SK-N-SH treated with all-trans-retinoic acid at 6 μM for 48 hours (cell line): ENCODE data around the gene CPOX.

ENCODE experiments used
- ATAC-seq: fragments of 200-7000 bp; cut with Tn5 transposase; 3 replicates; pipeline ENCODE4 v1.9.1; 2020; ENCODE audit warnings: mild to moderate bottlenecking, moderate library complexity
- BACH2 ChIP-seq: fragments of 250-450 bp; sonication (Bioruptor Pico); IDR thresholded peaks from 2 replicates; pipeline ENCODE4 v1.9.0; 2021; ENCODE audit warnings: mild to moderate bottlenecking, borderline replicate concordance
- CSDC2 ChIP-seq: fragments of 250-450 bp; sonication (Bioruptor Pico); IDR thresholded peaks from 2 replicates; pipeline ENCODE4 v1.5.0; 2020; ENCODE audit warnings: mild to moderate bottlenecking, moderate library complexity
- ESRRG ChIP-seq: fragments of 250-450 bp; sonication (Bioruptor Pico); IDR thresholded peaks from 2 replicates; pipeline ENCODE4 v1.6.1; 2021; ENCODE audit warnings: mild to moderate bottlenecking
- GLIS3 ChIP-seq: fragments of 250-450 bp; sonication (Bioruptor Pico); IDR thresholded peaks from 2 replicates; pipeline ENCODE4 v1.5.0; 2020; ENCODE audit warnings: mild to moderate bottlenecking, moderate library complexity
- ISL1 ChIP-seq: fragments of 250-450 bp; sonication (Bioruptor Pico); IDR thresholded peaks from 2 replicates; pipeline ENCODE4 v2.1.2; 2022; ENCODE audit warnings: mild to moderate bottlenecking, moderate library complexity
- OSR1 ChIP-seq: fragments of 250-450 bp; sonication (Bioruptor Pico); IDR thresholded peaks from 2 replicates; pipeline ENCODE4 v1.8.0; 2022; ENCODE audit warnings: moderate library complexity, mild to moderate bottlenecking, inconsistent platforms
- PATZ1 ChIP-seq: fragments of 250-450 bp; sonication (Bioruptor Pico); IDR thresholded peaks from 2 replicates; pipeline ENCODE4 v1.8.0; 2020; ENCODE audit warnings: mild to moderate bottlenecking, moderate library complexity, borderline replicate concordance
- PPARA ChIP-seq: fragments of 250-450 bp; sonication (Bioruptor Pico); IDR thresholded peaks from 2 replicates; pipeline ENCODE4 v1.5.0; 2020; ENCODE audit warnings: mild to moderate bottlenecking, borderline replicate concordance
- RARB ChIP-seq: fragments of 250-450 bp; sonication (Bioruptor Pico); IDR thresholded peaks from 2 replicates; pipeline ENCODE4 v1.8.0; 2021; ENCODE audit warnings: mild to moderate bottlenecking, moderate library complexity
- SNAI2 ChIP-seq: fragments of 250-450 bp; sonication (Bioruptor Pico); IDR thresholded peaks from 2 replicates; pipeline ENCODE4 v1.5.0; 2020; ENCODE audit warnings: mild to moderate bottlenecking, moderate library complexity
- TCF4 ChIP-seq: fragments of 250-450 bp; sonication (Bioruptor Pico); IDR thresholded peaks from 2 replicates; pipeline ENCODE4 v1.8.0; 2021; ENCODE audit warnings: mild to moderate bottlenecking, moderate library complexity, borderline replicate concordance
- TOX ChIP-seq: fragments of 250-450 bp; sonication (Bioruptor Pico); IDR thresholded peaks from 2 replicates; pipeline ENCODE4 v1.8.0; 2021; ENCODE audit warnings: mild to moderate bottlenecking, moderate library complexity, borderline replicate concordance
- TSHZ2 ChIP-seq: fragments of 250-450 bp; sonication (Bioruptor Pico); IDR thresholded peaks from 2 replicates; pipeline ENCODE4 v1.5.0; 2020; ENCODE audit warnings: mild to moderate bottlenecking, moderate library complexity
- ZC3H10 ChIP-seq: fragments of 250-450 bp; sonication (Bioruptor Pico); IDR thresholded peaks from 2 replicates; pipeline ENCODE4 v1.5.1; 2021; ENCODE audit warnings: mild to moderate bottlenecking, moderate library complexity
- ZFP30 ChIP-seq: fragments of 450-650 bp; formaldehyde crosslinking; IDR thresholded peaks from 2 replicates; pipeline ENCODE4 v1.5.0; 2022; ENCODE audit warnings: mild to moderate bottlenecking, moderate library complexity
- ZNF565 ChIP-seq: fragments of 450-650 bp; formaldehyde crosslinking; conservative IDR thresholded peaks from 2 replicates; pipeline ENCODE4 v1.5.0; 2020; ENCODE audit warnings: low read depth, mild to moderate bottlenecking, moderate library complexity
- ZNF70 ChIP-seq: fragments of 450-650 bp; formaldehyde crosslinking; IDR thresholded peaks from 2 replicates; pipeline ENCODE4 v1.5.0; 2020; ENCODE audit warnings: mild to moderate bottlenecking, moderate library complexity
- ZNF8 ChIP-seq: fragments of 450-650 bp; formaldehyde crosslinking; IDR thresholded peaks from 2 replicates; pipeline ENCODE4 v1.5.0; 2020; ENCODE audit warnings: mild to moderate bottlenecking, moderate library complexity
- TF ChIP-seq, protein P1 (sequence below): fragments of 250-450 bp; sonication (Bioruptor Pico); IDR thresholded peaks from 2 replicates; pipeline ENCODE4 v1.8.0; 2021; ENCODE audit warnings: low read depth, mild to moderate bottlenecking, moderate library complexity, borderline replicate concordance
- TF ChIP-seq, protein P2 (sequence below): fragments of 250-450 bp; sonication (Bioruptor Pico); IDR thresholded peaks from 2 replicates; pipeline ENCODE4 v1.5.1; 2020; ENCODE audit warnings: low read depth, mild to moderate bottlenecking, moderate library complexity
- TF ChIP-seq, protein P3 (sequence below): fragments of 250-450 bp; sonication (Bioruptor Pico); IDR thresholded peaks from 2 replicates; pipeline ENCODE4 v1.5.1; 2021; ENCODE audit warnings: mild to moderate bottlenecking, moderate library complexity

The CPOX gene

DNA sequence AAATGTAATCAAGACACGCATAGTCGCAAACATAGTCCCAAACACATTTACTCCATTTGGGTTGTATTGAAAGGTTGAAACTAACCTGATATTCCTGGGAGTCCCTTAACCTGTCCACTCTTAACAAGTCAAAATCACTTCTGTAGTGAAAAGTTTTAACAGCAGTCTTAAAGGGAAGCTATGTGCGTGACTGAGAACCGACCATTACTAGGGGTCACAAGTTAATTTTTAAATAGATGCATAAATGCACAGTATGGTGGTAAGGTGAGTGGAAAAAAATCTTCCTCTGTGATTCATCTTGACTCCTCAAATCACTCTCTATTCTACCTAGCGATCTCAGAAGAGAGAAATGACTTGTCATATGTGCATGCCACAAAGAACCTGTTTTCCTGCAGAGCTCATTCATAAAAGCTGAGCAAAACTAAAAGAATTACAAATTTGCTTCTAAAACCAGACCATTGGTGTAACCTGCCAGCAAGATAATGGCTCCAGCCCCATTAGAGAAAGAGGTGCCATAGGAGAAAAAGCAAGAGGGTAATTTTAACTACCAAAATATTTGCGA is 56.9 kb downstream of the CPOX start:
- no peak for ATAC-seq
- TF ChIP-seq PATZ1 (CRISPR knock-in tag) (no peak), ZNF8 (no peak), ZNF70 (CRISPR knock-in tag) (no peak), ISL1 (CRISPR knock-in tag) (no peak), BACH2 (CRISPR knock-in tag) (no peak), TSHZ2 (CRISPR knock-in tag) (no peak), ZFP30 (CRISPR knock-in tag) (no peak), ESRRG (no peak), ZC3H10 (CRISPR knock-in tag) (no peak), ZNF565 (CRISPR knock-in tag) (no peak), CSDC2 (CRISPR knock-in tag) (no peak), OSR1 (CRISPR knock-in tag) (no peak), SNAI2 (CRISPR knock-in tag) (no peak), PPARA (no peak), RARB (CRISPR knock-in tag) (no peak)
- TF ChIP-seq, protein P1, sequence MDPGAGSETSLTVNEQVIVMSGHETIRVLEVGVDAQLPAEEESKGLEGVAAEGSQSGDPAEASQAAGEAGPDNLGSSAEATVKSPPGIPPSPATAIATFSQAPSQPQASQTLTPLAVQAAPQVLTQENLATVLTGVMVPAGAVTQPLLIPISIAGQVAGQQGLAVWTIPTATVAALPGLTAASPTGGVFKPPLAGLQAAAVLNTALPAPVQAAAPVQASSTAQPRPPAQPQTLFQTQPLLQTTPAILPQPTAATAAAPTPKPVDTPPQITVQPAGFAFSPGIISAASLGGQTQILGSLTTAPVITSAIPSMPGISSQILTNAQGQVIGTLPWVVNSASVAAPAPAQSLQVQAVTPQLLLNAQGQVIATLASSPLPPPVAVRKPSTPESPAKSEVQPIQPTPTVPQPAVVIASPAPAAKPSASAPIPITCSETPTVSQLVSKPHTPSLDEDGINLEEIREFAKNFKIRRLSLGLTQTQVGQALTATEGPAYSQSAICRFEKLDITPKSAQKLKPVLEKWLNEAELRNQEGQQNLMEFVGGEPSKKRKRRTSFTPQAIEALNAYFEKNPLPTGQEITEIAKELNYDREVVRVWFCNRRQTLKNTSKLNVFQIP (CRISPR knock-in tag): no peak
- TF ChIP-seq, protein P2, sequence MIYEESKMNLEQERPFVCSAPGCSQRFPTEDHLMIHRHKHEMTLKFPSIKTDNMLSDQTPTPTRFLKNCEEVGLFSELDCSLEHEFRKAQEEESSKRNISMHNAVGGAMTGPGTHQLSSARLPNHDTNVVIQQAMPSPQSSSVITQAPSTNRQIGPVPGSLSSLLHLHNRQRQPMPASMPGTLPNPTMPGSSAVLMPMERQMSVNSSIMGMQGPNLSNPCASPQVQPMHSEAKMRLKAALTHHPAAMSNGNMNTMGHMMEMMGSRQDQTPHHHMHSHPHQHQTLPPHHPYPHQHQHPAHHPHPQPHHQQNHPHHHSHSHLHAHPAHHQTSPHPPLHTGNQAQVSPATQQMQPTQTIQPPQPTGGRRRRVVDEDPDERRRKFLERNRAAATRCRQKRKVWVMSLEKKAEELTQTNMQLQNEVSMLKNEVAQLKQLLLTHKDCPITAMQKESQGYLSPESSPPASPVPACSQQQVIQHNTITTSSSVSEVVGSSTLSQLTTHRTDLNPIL (CRISPR knock-in tag): no peak
- TF ChIP-seq, protein P3, sequence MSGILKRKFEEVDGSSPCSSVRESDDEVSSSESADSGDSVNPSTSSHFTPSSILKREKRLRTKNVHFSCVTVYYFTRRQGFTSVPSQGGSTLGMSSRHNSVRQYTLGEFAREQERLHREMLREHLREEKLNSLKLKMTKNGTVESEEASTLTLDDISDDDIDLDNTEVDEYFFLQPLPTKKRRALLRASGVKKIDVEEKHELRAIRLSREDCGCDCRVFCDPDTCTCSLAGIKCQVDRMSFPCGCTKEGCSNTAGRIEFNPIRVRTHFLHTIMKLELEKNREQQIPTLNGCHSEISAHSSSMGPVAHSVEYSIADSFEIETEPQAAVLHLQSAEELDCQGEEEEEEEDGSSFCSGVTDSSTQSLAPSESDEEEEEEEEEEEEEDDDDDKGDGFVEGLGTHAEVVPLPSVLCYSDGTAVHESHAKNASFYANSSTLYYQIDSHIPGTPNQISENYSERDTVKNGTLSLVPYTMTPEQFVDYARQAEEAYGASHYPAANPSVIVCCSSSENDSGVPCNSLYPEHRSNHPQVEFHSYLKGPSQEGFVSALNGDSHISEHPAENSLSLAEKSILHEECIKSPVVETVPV (CRISPR knock-in tag): no peak

DNA sequence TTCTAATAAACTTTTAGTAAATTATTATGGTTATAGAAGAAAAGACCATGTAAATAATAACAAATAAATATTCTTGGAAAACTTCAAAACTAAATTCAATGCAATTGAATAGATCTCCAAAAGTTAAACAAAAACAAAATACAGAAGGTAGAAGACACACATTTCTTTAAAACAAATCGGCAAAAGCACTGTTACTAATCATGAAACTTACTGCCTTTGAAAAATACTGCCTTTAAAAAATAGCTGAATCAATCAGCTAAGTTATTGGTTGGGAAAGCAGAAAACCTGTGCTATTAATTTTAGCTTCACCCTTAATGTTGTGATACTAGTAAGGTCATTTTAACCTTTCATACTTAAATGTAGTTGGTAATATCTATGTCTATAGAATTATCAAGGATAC is 58.7 kb downstream of the CPOX start:
- TF ChIP-seq CSDC2 (CRISPR knock-in tag) (no peak), ISL1 (CRISPR knock-in tag) (no peak), GLIS3 (no peak), PATZ1 (CRISPR knock-in tag) (no peak), PPARA (no peak), TCF4 (CRISPR knock-in tag) (no peak), ZC3H10 (CRISPR knock-in tag) (no peak), RARB (CRISPR knock-in tag) (no peak), ZNF70 (CRISPR knock-in tag) (no peak), TOX (CRISPR knock-in tag) (no peak)
- TF ChIP-seq, protein P1 (CRISPR knock-in tag): no peak
- TF ChIP-seq, protein P3 (CRISPR knock-in tag): no peak
- no peak for ATAC-seq
